Measurements from ENCODE around the gene PRSS36. TPM values are rescaled to one million over a fixed set of nuclear protein-coding genes. Genes with fewer than 3 reads are reported as not detected.
A peak's percentile ranks its signal among the peaks of the same experiment; 100 is the strongest.

Gene PRSS36
- total RNA-seq, 1 donor from 2014 or later: 0.33 TPM

DNA sequence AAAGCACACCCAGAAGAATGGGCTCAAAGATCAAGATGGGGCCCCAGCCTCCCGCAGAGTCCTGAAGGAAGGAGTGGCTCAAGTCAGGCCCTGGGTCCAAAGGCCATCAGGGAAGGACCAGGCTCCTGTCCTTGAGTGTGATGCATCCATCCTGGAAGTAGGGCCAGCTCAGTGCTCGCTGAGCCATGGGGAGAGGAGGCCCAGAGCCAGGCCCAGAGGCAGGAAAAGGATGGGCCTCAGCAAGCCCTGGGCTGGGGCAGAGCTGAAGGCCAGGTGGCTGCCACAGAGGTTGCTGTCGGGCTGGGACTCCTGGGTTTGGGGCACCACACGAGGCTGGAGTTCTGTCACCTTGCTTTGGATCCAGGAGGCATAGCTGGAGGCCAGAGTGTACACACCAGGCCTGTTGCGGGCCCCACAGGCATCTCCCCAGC, 18.0 kb downstream of the PRSS36 start:
- Mint-ChIP-seq H3K4me1 (peaks cover 6% of the 10 kb centered on the region), H3K27ac (no peak overlapping the region), H3K27me3 (no peaks in the 10 kb centered on the region), H3K4me3 (no peak overlapping the region), H3K9me3 (no peaks in the 10 kb centered on the region), H3K36me3 (ENCODE audit: low read depth) (peaks cover 20% of the 10 kb centered on the region)
- DNase-seq: no peak
- intact Hi-C loops (cut with micrococcal nuclease): no loop called here

GRCh38 chr16:31131416-31131815, 18.4 kb downstream of the PRSS36 start:
- DNase-seq: no peak
- intact Hi-C loops (cut with micrococcal nuclease): no loop called here
- peaks cover 6% of the 10 kb centered on the region for H3K4me1 Mint-ChIP-seq
- H3K9me3 Mint-ChIP-seq: no peaks in the 10 kb centered on the region
- no peak overlapping the region for H3K4me3 Mint-ChIP-seq
- no peaks in the 10 kb centered on the region for H3K27me3 Mint-ChIP-seq
- H3K27ac Mint-ChIP-seq: no peak overlapping the region
- peaks cover 21% of the 10 kb centered on the region for H3K36me3 Mint-ChIP-seq (ENCODE audit: low read depth)

GRCh38 chr16:31130899-31131298, 19.0 kb downstream of the PRSS36 start:
- peaks cover 26% of the 10 kb centered on the region for H3K36me3 Mint-ChIP-seq (ENCODE audit: low read depth)
- intact Hi-C loops (cut with micrococcal nuclease): no loop called here
- no peak for DNase-seq
- peaks cover 6% of the 10 kb centered on the region for H3K4me1 Mint-ChIP-seq
- H3K4me3 Mint-ChIP-seq: no peak overlapping the region
- no peaks in the 10 kb centered on the region for H3K9me3 Mint-ChIP-seq
- no peaks in the 10 kb centered on the region for H3K27me3 Mint-ChIP-seq
- H3K27ac Mint-ChIP-seq: no peak overlapping the region

- no peak for DNase-seq
- intact Hi-C loops (cut with micrococcal nuclease): no loop called here
- Mint-ChIP-seq H3K4me3 (no peak overlapping the region), H3K27ac (no peak overlapping the region), H3K27me3 (no peaks in the 10 kb centered on the region), H3K4me1 (peaks cover 6% of the 10 kb centered on the region), H3K36me3 (ENCODE audit: low read depth) (peaks cover 30% of the 10 kb centered on the region), H3K9me3 (no peaks in the 10 kb centered on the region)
Measured at GRCh38 chr16:31130336-31130891, 19.5 kb downstream of the PRSS36 start.

DNA sequence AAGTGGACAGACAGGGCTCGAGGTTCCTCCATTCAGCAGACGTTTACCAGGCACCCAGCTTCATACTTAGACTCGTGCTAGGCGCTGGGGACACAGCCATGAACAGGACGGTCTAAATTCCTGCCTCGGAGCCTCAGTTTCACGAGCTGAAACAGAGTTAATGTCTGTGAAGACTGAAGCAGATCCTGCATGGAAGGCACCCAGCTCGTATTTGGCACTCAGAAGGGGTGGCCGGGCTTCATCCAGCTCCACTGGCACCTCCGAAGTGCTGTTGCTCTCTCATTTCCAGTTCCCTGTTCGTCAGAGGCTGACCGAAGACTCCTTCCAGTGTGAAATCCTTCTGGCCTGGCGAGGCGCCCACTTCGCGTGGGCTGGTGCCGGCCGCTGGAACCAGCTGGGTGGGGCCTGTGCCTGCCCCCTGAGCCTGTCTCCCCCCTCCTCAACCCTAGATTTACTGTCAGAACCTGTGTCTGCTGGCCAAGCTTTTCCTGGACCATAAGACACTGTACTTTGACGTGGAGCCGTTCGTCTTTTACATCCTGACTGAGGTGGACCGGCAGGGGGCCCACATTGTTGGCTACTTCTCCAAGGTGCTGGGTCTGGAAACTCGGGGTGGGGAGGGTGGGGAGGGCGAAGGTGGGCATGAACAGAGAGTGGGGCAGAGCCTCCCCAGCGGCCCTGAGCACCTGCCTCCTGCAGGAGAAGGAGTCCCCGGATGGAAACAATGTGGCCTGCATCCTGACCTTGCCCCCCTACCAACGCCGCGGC, 20.1 kb downstream of the PRSS36 start:
- DNase-seq: no peak
- H3K9me3 Mint-ChIP-seq: no peaks in the 10 kb centered on the region
- H3K4me1 Mint-ChIP-seq: peaks cover 6% of the 10 kb centered on the region
- H3K27me3 Mint-ChIP-seq: no peaks in the 10 kb centered on the region
- intact Hi-C loops (cut with micrococcal nuclease): no loop called here
- peaks cover 32% of the 10 kb centered on the region for H3K36me3 Mint-ChIP-seq (ENCODE audit: low read depth)
- H3K27ac Mint-ChIP-seq: no peak overlapping the region
- no peak overlapping the region for H3K4me3 Mint-ChIP-seq

- no peak for DNase-seq
- peaks cover 6% of the 10 kb centered on the region for H3K4me1 Mint-ChIP-seq
- no peaks in the 10 kb centered on the region for H3K27me3 Mint-ChIP-seq
- H3K27ac Mint-ChIP-seq: peak overlapping the region; percentile 69
- intact Hi-C loops (cut with micrococcal nuclease): no loop called here
- H3K36me3 Mint-ChIP-seq (ENCODE audit: low read depth): peaks cover 36% of the 10 kb centered on the region
- H3K4me3 Mint-ChIP-seq: no peak overlapping the region
- no peaks in the 10 kb centered on the region for H3K9me3 Mint-ChIP-seq
Measured at GRCh38 chr16:31128711-31129567, 20.9 kb downstream of the PRSS36 start.

DNA sequence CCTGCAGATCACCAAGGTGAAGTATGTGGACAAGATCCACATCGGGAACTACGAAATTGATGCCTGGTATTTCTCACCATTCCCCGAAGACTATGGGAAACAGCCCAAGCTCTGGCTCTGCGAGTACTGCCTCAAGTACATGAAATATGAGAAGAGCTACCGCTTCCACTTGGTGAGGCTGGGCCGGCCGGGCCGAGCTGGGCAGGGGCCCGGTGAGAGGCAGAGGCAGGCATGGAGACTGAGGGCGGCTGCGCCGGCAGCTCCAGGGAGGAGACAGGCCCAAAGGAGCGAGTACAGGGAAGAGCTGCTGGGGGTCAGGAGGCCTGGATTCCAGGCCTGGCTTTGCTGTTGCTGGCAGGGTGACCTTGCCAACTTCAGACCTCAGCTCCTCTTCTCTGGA, 22.7 kb downstream of the PRSS36 start:
- DNase-seq: no peak
- intact Hi-C loops (cut with micrococcal nuclease): no loop called here
- Mint-ChIP-seq H3K27me3 (no peaks in the 10 kb centered on the region), H3K9me3 (no peaks in the 10 kb centered on the region), H3K27ac (no peak overlapping the region), H3K36me3 (ENCODE audit: low read depth) (peaks cover 40% of the 10 kb centered on the region), H3K4me3 (no peak overlapping the region), H3K4me1 (peaks cover 6% of the 10 kb centered on the region)

DNA sequence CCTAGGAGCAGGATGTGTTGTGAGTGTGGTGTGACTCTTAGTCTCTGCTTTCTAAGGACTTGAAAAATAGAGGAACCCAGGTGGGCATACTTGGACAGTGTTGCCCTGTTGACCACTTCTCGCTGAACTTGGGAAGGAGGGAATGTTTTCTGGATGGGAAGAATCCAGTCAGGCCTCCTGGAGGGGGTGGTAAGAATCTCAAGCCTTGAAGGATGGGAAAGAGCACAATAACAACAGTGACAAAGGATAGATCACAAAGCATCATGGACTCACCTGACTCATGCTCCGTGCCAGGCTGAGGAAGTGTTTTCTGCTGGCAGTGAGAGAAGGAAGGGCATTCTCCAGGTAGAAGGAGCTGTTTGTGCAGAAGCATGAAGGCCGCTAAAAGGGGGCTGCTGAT, 24.0 kb downstream of the PRSS36 start:
- Mint-ChIP-seq H3K4me3 (no peak overlapping the region), H3K27me3 (no peaks in the 10 kb centered on the region), H3K36me3 (ENCODE audit: low read depth) (peaks cover 46% of the 10 kb centered on the region), H3K4me1 (peaks cover 6% of the 10 kb centered on the region), H3K9me3 (no peaks in the 10 kb centered on the region), H3K27ac (no peak overlapping the region)
- no peak for DNase-seq
- intact Hi-C loops (cut with micrococcal nuclease): no loop called here

DNA sequence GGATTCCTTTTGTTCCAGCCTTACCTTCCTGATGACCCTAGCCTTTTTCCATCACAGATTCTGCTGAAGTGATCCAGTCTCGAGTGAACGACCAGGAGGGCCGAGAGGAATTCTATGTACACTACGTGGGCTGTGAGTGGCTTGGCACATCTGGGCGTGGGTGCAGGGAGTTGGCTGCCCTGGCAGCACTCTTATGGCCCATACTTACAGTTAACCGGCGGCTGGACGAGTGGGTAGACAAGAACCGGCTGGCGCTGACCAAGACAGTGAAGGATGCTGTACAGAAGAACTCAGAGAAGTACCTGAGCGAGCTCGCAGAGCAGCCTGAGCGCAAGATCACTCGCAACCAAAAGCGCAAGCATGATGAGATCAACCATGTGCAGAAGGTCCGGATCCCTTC, 29.7 kb downstream of the PRSS36 start:
- DNase-seq: no peak
- intact Hi-C loops (cut with micrococcal nuclease): no loop called here
- Mint-ChIP-seq H3K27me3 (no peaks in the 10 kb centered on the region), H3K4me1 (peaks cover 8% of the 10 kb centered on the region), H3K27ac (no peak overlapping the region), H3K4me3 (no peak overlapping the region), H3K36me3 (ENCODE audit: low read depth) (peaks cover 35% of the 10 kb centered on the region), H3K9me3 (no peaks in the 10 kb centered on the region)

- Mint-ChIP-seq H3K4me1 (peaks cover 11% of the 10 kb centered on the region), H3K36me3 (ENCODE audit: low read depth) (peaks cover 32% of the 10 kb centered on the region), H3K27ac (peak overlapping the region; percentile 89), H3K9me3 (no peaks in the 10 kb centered on the region), H3K27me3 (no peaks in the 10 kb centered on the region), H3K4me3 (peak overlapping the region; percentile 88)
- intact Hi-C loops (cut with micrococcal nuclease): loop anchor here (5.0 kb wide), 1 partner anchor 161 kb away; the partner anchor contains the start of gene SETD1A
- no peak for DNase-seq
Measured at GRCh38 chr16:31118223-31119155, 31.4 kb downstream of the PRSS36 start.

DNA sequence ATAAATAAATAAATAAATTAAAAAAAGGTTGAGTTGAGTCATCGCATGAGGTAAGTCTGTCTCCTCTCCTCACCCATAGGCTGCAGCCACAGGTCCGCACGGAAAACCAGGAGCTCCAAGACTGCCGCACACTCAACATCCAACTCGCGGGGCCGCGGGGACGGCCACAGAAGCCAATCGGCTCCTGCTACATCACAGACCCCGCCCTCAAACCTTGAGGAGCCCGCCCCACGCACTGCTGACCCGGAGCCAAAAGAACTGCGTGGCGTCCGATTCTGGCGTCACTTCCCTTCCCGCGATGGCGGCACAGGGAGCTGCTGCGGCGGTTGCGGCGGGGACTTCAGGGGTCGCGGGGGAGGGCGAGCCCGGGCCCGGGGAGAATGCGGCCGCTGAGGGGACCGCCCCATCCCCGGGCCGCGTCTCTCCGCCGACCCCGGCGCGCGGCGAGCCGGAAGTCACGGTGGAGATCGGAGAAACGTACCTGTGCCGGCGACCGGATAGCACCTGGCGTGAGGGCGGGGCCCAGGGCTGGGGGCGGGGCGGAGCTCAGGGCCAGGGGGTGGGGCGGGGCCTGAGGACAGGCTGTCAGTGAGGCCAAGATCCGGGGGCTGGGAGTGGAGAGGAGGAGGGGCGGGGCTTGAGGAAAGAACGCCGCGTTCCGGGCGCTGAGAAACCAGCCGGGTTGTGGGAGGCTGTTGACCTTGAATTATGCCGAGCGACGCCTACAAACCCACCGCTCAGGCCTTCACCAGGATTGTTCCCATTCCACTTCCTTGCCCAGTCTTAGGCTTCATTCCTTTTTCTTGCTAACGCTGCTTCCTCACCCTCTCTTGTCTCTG, 32.3 kb downstream of the PRSS36 start, which contains the start of gene KAT8:
Gene KAT8 (plus strand): TSS at position 281 of the 839 bp plus-strand sequence. CDS start 18 bp downstream, at position 299.
- Mint-ChIP-seq H3K9me3 (no peaks in the 10 kb centered on the region), H3K36me3 (ENCODE audit: low read depth) (peaks cover 34% of the 10 kb centered on the region), H3K4me3 (peak within 1 kb of the TSS; percentile 88), H3K4me1 (peaks cover 11% of the 10 kb centered on the region), H3K27ac (peak within 1 kb of the TSS; percentile 89), H3K27me3 (no peaks in the 10 kb centered on the region)
- DNase-seq: peak; percentile 99
- intact Hi-C loops (cut with micrococcal nuclease): loop anchor here (1.0 to 5.0 kb wide), 6 partner anchors 25 to 195 kb away; partner anchors contain the start of genes SETD1A, STX4, ZNF646 and ZNF668

DNA sequence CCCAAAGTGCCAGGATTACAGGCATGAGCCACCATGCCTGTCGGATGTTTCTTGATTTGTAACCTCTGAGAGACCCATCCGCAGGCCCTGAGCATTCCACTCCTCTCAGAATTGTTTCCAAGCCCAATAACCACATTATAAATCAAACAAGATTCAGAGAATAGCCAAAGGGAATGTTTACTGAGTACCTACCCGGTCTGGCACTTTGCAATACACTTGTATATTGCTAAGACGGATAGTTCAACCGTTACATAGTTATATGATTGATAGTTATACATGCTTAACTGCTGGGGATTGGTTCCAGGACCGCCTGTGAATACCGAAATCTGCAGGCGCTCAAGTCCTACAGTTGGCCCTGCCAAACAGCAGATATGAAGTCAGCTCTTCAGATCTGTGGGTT, 35.4 kb downstream of the PRSS36 start:
- DNase-seq: no peak
- intact Hi-C loops (cut with micrococcal nuclease): no loop called here
- H3K9me3 Mint-ChIP-seq: no peaks in the 10 kb centered on the region
- H3K27ac Mint-ChIP-seq: peak overlapping the region; percentile 34
- H3K4me1 Mint-ChIP-seq: peaks cover 19% of the 10 kb centered on the region
- no peaks in the 10 kb centered on the region for H3K27me3 Mint-ChIP-seq
- peaks cover 32% of the 10 kb centered on the region for H3K36me3 Mint-ChIP-seq (ENCODE audit: low read depth)
- H3K4me3 Mint-ChIP-seq: no peak overlapping the region
